ENCODE results near the gene SHC3.

Gene SHC3

GRCh38 chr9:89066835-89067234, 111.8 kb downstream of the SHC3 start:
- no peaks in the 10 kb centered on the region for H3K36me3 Mint-ChIP-seq (ENCODE audit: low read depth)
- H3K4me3 Mint-ChIP-seq, result no peak overlapping the region
- no peak overlapping the region for H3K27ac Mint-ChIP-seq
- no peak for TF ChIP-seq CTCF (IDR thresholded peaks at IDR 0.05; ENCODE audit: unreplicated experiment in 3 of 3)
- H3K4me1 Mint-ChIP-seq, result no peaks in the 10 kb centered on the region
- H3K9me3 Mint-ChIP-seq, result no peaks in the 10 kb centered on the region
- no peaks in the 10 kb centered on the region for H3K27me3 Mint-ChIP-seq (ENCODE audit: low read depth)

GRCh38 chr9:89065921-89066320, 112.7 kb downstream of the SHC3 start:
- H3K9me3 Mint-ChIP-seq, result no peaks in the 10 kb centered on the region
- no peaks in the 10 kb centered on the region for H3K27me3 Mint-ChIP-seq (ENCODE audit: low read depth)
- H3K27ac Mint-ChIP-seq, result no peak overlapping the region
- H3K4me1 Mint-ChIP-seq, result no peaks in the 10 kb centered on the region
- H3K4me3 Mint-ChIP-seq, result no peak overlapping the region
- no peak for TF ChIP-seq CTCF (IDR thresholded peaks at IDR 0.05; ENCODE audit: unreplicated experiment in 3 of 3)
- H3K36me3 Mint-ChIP-seq (ENCODE audit: low read depth), result no peaks in the 10 kb centered on the region

- Mint-ChIP-seq H3K9me3 (no peaks in the 10 kb centered on the region), H3K27ac (no peak overlapping the region), H3K27me3 (ENCODE audit: low read depth) (no peaks in the 10 kb centered on the region), H3K4me1 (no peaks in the 10 kb centered on the region), H3K36me3 (ENCODE audit: low read depth) (no peaks in the 10 kb centered on the region), H3K4me3 (no peak overlapping the region)
- TF ChIP-seq CTCF (IDR thresholded peaks at IDR 0.05; ENCODE audit: unreplicated experiment in 3 of 3), result no peak
Measured at GRCh38 chr9:89060790-89061189, 117.8 kb downstream of the SHC3 start.

- Mint-ChIP-seq H3K27me3 (ENCODE audit: low read depth) (peaks cover 4% of the 10 kb centered on the region), H3K36me3 (ENCODE audit: low read depth) (no peaks in the 10 kb centered on the region), H3K9me3 (no peaks in the 10 kb centered on the region), H3K4me1 (no peaks in the 10 kb centered on the region), H3K4me3 (no peak overlapping the region), H3K27ac (no peak overlapping the region)
- TF ChIP-seq CTCF (IDR thresholded peaks at IDR 0.05; ENCODE audit: unreplicated experiment in 3 of 3), result no peak
Measured at GRCh38 chr9:89059925-89060506, 118.6 kb downstream of the SHC3 start.

- Mint-ChIP-seq H3K27ac (no peak overlapping the region), H3K27me3 (ENCODE audit: low read depth) (peaks cover 4% of the 10 kb centered on the region), H3K4me1 (no peaks in the 10 kb centered on the region), H3K9me3 (no peaks in the 10 kb centered on the region), H3K36me3 (ENCODE audit: low read depth) (no peaks in the 10 kb centered on the region), H3K4me3 (no peak overlapping the region)
- TF ChIP-seq CTCF (IDR thresholded peaks at IDR 0.05; ENCODE audit: unreplicated experiment in 3 of 3), result no peak
Measured at GRCh38 chr9:89058906-89059305, 119.7 kb downstream of the SHC3 start.

- Mint-ChIP-seq H3K36me3 (ENCODE audit: low read depth) (no peaks in the 10 kb centered on the region), H3K4me3 (no peak overlapping the region), H3K27me3 (ENCODE audit: low read depth) (peaks cover 4% of the 10 kb centered on the region), H3K9me3 (no peaks in the 10 kb centered on the region), H3K27ac (no peak overlapping the region), H3K4me1 (peaks cover 5% of the 10 kb centered on the region)
- no peak for TF ChIP-seq CTCF (IDR thresholded peaks at IDR 0.05; ENCODE audit: unreplicated experiment in 3 of 3)
Measured at GRCh38 chr9:89054865-89055495, 123.6 kb downstream of the SHC3 start.

Measured in nephron (organoid).